Measurements from ENCODE around the gene MARCO. TPM values are rescaled to one million over a fixed set of nuclear protein-coding genes. Genes with fewer than 3 reads are reported as not detected.
A peak's percentile ranks its signal among the peaks of the same experiment; 100 is the strongest.
"Not testable (repeated sequence)": the region's sequence is repeated elsewhere in the genome, so short reads cannot be mapped to it uniquely, and the experiment has no call there.

MARCO gene
- total RNA-seq, 1 donor from 2014 or later, result 22.0 TPM

- ATAC-seq (no peak), DNase-seq (ENCODE audit: low spot score) (no peak)
- intact Hi-C loops (cut with DNase I), result no loop called here
These were observed 16.5 kb upstream of the MARCO start for GRCh38 chr2:118925476-118925875.

GRCh38 chr2:118925981-118926380 lies 16.0 kb upstream of the MARCO start:
- DNase-seq (ENCODE audit: low spot score) (no peak), ATAC-seq (no peak)
- intact Hi-C loops (cut with DNase I), result no loop called here

- ATAC-seq (no peak), DNase-seq (ENCODE audit: low spot score) (no peak)
- intact Hi-C loops (cut with DNase I), result no loop called here
These were observed 12.9 kb upstream of the MARCO start for GRCh38 chr2:118929059-118929458.

GRCh38 chr2:118932949-118933348 lies 9.0 kb upstream of the MARCO start:
- intact Hi-C loops (cut with DNase I), result no loop called here
- no peak for DNase-seq (ENCODE audit: low spot score)
- ATAC-seq, result no peak

GRCh38 chr2:118936306-118936705 lies 5.7 kb upstream of the MARCO start:
- intact Hi-C loops (cut with DNase I), result no loop called here
- DNase-seq (ENCODE audit: low spot score), result no peak
- peak; percentile 32 for ATAC-seq

- ATAC-seq, result no peak
- intact Hi-C loops (cut with DNase I), result no loop called here
- DNase-seq (ENCODE audit: low spot score), result no peak
These were observed 5.1 kb upstream of the MARCO start for GRCh38 chr2:118936936-118937335.

GRCh38 chr2:118937817-118938216 lies 4.2 kb upstream of the MARCO start:
- DNase-seq (ENCODE audit: low spot score) (no peak), ATAC-seq (no peak)
- intact Hi-C loops (cut with DNase I), result no loop called here

- peak; percentile 18 for ATAC-seq
- intact Hi-C loops (cut with DNase I), result no loop called here
These were observed 2.0 kb upstream of the MARCO start for GRCh38 chr2:118939994-118940393.

GRCh38 chr2:118940486-118941120 lies 1.4 kb upstream of the MARCO start:
- ATAC-seq (peak; percentile 73), DNase-seq (ENCODE audit: low spot score) (no peak)
- intact Hi-C loops (cut with DNase I), result no loop called here

More at GRCh38 chr2:118939994-118940393, 2.0 kb upstream of the MARCO start:
- no peak for DNase-seq (ENCODE audit: low spot score)

GRCh38 chr2:118943286-118943685 lies 1.3 kb downstream of the MARCO start:
- ATAC-seq (no peak), DNase-seq (ENCODE audit: low spot score) (no peak)
- intact Hi-C loops (cut with DNase I), result no loop called here

- ATAC-seq (no peak), DNase-seq (ENCODE audit: low spot score) (no peak)
- intact Hi-C loops (cut with DNase I), result no loop called here
These were observed 3.9 kb downstream of the MARCO start for GRCh38 chr2:118945881-118946280.

GRCh38 chr2:118948266-118948665 lies 6.3 kb downstream of the MARCO start:
- ATAC-seq; intact Hi-C loops (cut with DNase I); DNase-seq (ENCODE audit: low spot score): not testable (repeated sequence)

- no peak for DNase-seq (ENCODE audit: low spot score)
- ATAC-seq, result no peak
- intact Hi-C loops (cut with DNase I), result no loop called here
These were observed 12.5 kb downstream of the MARCO start for GRCh38 chr2:118954297-118955060.

GRCh38 chr2:118965737-118966136 lies 23.7 kb downstream of the MARCO start:
- no peak for DNase-seq (ENCODE audit: low spot score)
- intact Hi-C loops (cut with DNase I), result no loop called here

GRCh38 chr2:118967124-118967880 lies 25.3 kb downstream of the MARCO start:
- no peak for DNase-seq (ENCODE audit: low spot score)
- no peak for ATAC-seq
- intact Hi-C loops (cut with DNase I), result no loop called here

More at GRCh38 chr2:118965737-118966136, 23.7 kb downstream of the MARCO start:
- ATAC-seq, result no peak

GRCh38 chr2:118968042-118968441 lies 26.0 kb downstream of the MARCO start:
- no peak for ATAC-seq

GRCh38 chr2:118968961-118969733 lies 27.2 kb downstream of the MARCO start:
- no peak for DNase-seq (ENCODE audit: low spot score)
- ATAC-seq, result no peak
- intact Hi-C loops (cut with DNase I), result no loop called here

More at GRCh38 chr2:118968042-118968441, 26.0 kb downstream of the MARCO start:
- DNase-seq (ENCODE audit: low spot score), result no peak
- intact Hi-C loops (cut with DNase I), result no loop called here

- DNase-seq (ENCODE audit: low spot score), result no peak
- intact Hi-C loops (cut with DNase I), result no loop called here
- no peak for ATAC-seq
These were observed 27.9 kb downstream of the MARCO start for GRCh38 chr2:118969734-118970395.

All from sciatic nerve (tissue), 2 donors.